ENCODE measurements around the gene ULBP3. TPM values are rescaled to one million over a fixed set of nuclear protein-coding genes. Genes with fewer than 3 reads are reported as not detected.

Gene ULBP3
- total RNA-seq, 1 experiment from 2014 or later: 8.1 TPM

DNA sequence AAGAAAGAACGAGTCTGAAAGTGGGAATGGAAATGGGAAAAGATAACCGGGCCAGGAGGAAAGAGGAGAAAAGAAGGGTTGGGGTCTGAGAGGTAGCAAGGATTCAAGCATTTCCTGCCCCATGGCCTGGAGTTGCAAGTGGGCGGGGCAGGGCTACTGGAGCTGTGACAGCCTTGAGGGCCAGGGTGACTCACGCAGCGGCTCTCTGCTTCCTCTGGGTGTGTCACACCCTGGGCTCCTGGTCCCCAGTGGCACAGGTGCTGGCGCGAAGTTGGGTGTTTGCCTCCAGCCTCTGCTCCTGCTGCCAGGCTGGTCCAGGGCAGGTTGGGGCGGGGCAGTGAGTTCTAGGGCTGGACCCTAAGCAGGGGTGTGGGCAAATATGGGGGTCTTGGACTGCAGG lies 3.3 kb upstream of the ULBP3 start:
- Histone ChIP-seq H3K4me1 (no peaks in the 10 kb centered on the region; the same call in 1 of the 2 replicates), H3K9me3 (no peaks in the 10 kb centered on the region), H3K4me3 (ENCODE audit: low read depth, low read length) (no peak overlapping the region), H3K36me3 (ENCODE audit: control insufficient read depth, insufficient read depth, low read length) (no peaks in the 10 kb centered on the region), H3K27me3 (replicated peaks; ENCODE audit: control insufficient read depth, insufficient read depth, low read length) (no peaks in the 10 kb centered on the region; the same call in 1 of the 2 replicates)
- H3K9me3 Mint-ChIP-seq (ENCODE audit: unreplicated experiment): no peaks in the 10 kb centered on the region
- H3K4me3 Mint-ChIP-seq (ENCODE audit: unreplicated experiment): peak overlapping the region; percentile 29
- H3K36me3 Mint-ChIP-seq (ENCODE audit: insufficient read depth, unreplicated experiment): no peaks in the 10 kb centered on the region
- BruUV-seq (replicated peaks): no TSS peak
- intact Hi-C loops (cut with micrococcal nuclease; ENCODE audit: unreplicated experiment): no loop called here
- H3K27me3 Mint-ChIP-seq (ENCODE audit: insufficient read depth, unreplicated experiment): peaks cover 3% of the 10 kb centered on the region
- ChIA-PET CTCF (interaction anchor here (0.6 kb wide), 1 partner anchor 265 kb away, joined by 3 read pairs; no protein-coding TSS in a partner anchor), POLR2A (no interaction called here)
- H3K27ac Mint-ChIP-seq (ENCODE audit: unreplicated experiment): no peak overlapping the region
- peak; percentile 65 to 75 for DNase-seq
- H3K4me1 Mint-ChIP-seq (ENCODE audit: low read depth, unreplicated experiment): peaks cover 7% of the 10 kb centered on the region
- TF ChIP-seq, protein P1, sequence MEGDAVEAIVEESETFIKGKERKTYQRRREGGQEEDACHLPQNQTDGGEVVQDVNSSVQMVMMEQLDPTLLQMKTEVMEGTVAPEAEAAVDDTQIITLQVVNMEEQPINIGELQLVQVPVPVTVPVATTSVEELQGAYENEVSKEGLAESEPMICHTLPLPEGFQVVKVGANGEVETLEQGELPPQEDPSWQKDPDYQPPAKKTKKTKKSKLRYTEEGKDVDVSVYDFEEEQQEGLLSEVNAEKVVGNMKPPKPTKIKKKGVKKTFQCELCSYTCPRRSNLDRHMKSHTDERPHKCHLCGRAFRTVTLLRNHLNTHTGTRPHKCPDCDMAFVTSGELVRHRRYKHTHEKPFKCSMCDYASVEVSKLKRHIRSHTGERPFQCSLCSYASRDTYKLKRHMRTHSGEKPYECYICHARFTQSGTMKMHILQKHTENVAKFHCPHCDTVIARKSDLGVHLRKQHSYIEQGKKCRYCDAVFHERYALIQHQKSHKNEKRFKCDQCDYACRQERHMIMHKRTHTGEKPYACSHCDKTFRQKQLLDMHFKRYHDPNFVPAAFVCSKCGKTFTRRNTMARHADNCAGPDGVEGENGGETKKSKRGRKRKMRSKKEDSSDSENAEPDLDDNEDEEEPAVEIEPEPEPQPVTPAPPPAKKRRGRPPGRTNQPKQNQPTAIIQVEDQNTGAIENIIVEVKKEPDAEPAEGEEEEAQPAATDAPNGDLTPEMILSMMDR (IDR thresholded peaks at IDR 0.05; ENCODE audit: insufficient read depth in 1 of 2, low read depth in 1 of 2, low read length in 1 of 2, severe bottlenecking in 1 of 2, unreplicated experiment in 1 of 2): no peak

DNA sequence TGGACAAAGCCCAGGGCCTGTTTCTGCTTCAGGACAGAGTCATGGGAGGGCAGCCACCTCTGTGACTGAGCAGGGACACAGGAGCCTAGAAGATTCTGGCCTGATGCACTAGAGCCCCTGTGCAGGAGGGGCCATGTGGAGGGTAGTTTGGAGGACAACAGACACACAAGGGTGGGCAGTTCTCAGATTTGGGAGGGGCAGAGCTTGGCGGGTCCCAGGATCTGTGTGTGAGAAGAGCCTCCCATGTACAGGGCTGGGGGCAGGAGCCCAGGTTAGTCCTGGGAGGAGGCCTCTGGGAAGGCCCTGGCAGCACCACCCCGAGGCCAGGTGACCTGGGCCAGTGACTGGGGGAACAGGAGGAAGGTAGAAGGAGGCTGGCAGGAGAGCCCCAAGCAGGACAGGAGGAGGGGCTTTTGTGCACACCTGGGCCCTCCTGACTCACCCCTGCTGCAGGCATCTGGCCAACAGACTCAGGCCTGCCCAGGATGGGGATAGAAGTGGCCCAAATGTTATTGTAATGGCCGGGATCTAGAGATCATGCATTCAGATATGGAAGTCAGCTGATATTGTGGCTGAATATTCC lies 1.4 kb upstream of the ULBP3 start:
- Mint-ChIP-seq H3K4me1 (ENCODE audit: low read depth, unreplicated experiment) (peaks cover 7% of the 10 kb centered on the region), H3K27me3 (ENCODE audit: insufficient read depth, unreplicated experiment) (no peaks in the 10 kb centered on the region), H3K4me3 (ENCODE audit: unreplicated experiment) (no peak overlapping the region), H3K9me3 (ENCODE audit: unreplicated experiment) (no peaks in the 10 kb centered on the region), H3K27ac (ENCODE audit: unreplicated experiment) (no peak overlapping the region), H3K36me3 (ENCODE audit: insufficient read depth, unreplicated experiment) (no peaks in the 10 kb centered on the region)
- Histone ChIP-seq H3K4me3 (ENCODE audit: low read depth, low read length) (no peak overlapping the region), H3K27me3 (replicated peaks; ENCODE audit: control insufficient read depth, insufficient read depth, low read length) (no peaks in the 10 kb centered on the region; the same call in 1 of the 2 replicates), H3K9me3 (no peaks in the 10 kb centered on the region), H3K4me1 (no peaks in the 10 kb centered on the region; the same call in 1 of the 2 replicates), H3K36me3 (ENCODE audit: control insufficient read depth, insufficient read depth, low read length) (no peaks in the 10 kb centered on the region)
- no TSS peak for BruUV-seq (replicated peaks)
- POLR2A ChIA-PET: no interaction called here
- CTCF ChIA-PET: interaction anchor here (0.6 to 1.4 kb wide), 10 partner anchors 17 to 1453 kb away, joined by 3 to 8 read pairs (median 3); no protein-coding TSS in a partner anchor
- DNase-seq: no peak
- intact Hi-C loops (cut with micrococcal nuclease; ENCODE audit: unreplicated experiment): no loop called here
- TF ChIP-seq, protein P1 (IDR thresholded peaks at IDR 0.05; ENCODE audit: insufficient read depth in 1 of 2, low read depth in 1 of 2, low read length in 1 of 2, severe bottlenecking in 1 of 2, unreplicated experiment in 1 of 2): no peak

DNA sequence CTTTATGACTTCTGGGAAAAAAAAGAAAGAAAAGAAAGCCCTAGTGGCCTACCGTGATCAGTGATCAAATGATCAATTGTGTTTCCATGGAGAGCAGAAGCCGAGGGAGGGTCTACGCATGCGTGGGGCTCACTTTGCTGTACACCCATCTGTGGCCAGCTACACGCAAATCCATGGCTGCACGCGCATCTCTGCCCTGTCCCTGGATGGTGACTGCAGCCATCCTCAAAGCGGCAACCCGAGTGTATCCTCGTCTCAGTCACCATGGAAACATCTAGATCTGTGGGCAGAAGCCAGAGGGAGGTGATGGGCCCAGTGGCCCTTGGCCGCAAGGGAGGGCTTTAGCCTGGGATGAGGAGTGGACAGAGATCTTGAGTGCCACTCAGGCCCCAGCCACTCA lies 785 bp upstream of the ULBP3 start:
- BruUV-seq (replicated peaks): no TSS peak
- no peaks in the 10 kb centered on the region for H3K36me3 ChIP-seq (ENCODE audit: control insufficient read depth, insufficient read depth, low read length)
- no peak for DNase-seq
- H3K4me1 ChIP-seq: no peaks in the 10 kb centered on the region; the same call in 1 of the 2 replicates
- Mint-ChIP-seq H3K4me3 (ENCODE audit: unreplicated experiment) (peak overlapping the region; percentile 80), H3K4me1 (ENCODE audit: low read depth, unreplicated experiment) (peaks cover 7% of the 10 kb centered on the region), H3K27me3 (ENCODE audit: insufficient read depth, unreplicated experiment) (no peaks in the 10 kb centered on the region), H3K36me3 (ENCODE audit: insufficient read depth, unreplicated experiment) (no peaks in the 10 kb centered on the region), H3K9me3 (ENCODE audit: unreplicated experiment) (no peaks in the 10 kb centered on the region), H3K27ac (ENCODE audit: unreplicated experiment) (no peak overlapping the region)
- no peaks in the 10 kb centered on the region for H3K9me3 ChIP-seq
- TF ChIP-seq, protein P1 (IDR thresholded peaks at IDR 0.05; ENCODE audit: insufficient read depth in 1 of 2, low read depth in 1 of 2, low read length in 1 of 2, severe bottlenecking in 1 of 2, unreplicated experiment in 1 of 2): no peak
- H3K4me3 ChIP-seq (ENCODE audit: low read depth, low read length): no peak overlapping the region
- ChIA-PET POLR2A (no interaction called here), CTCF (interaction anchor here (1.3 kb wide), 1 partner anchor 11 kb away, joined by 6 read pairs; no protein-coding TSS in a partner anchor)
- intact Hi-C loops (cut with micrococcal nuclease; ENCODE audit: unreplicated experiment): loop anchor here (5.0 kb wide), 2 partner anchors 52 to 137 kb away; no protein-coding TSS in a partner anchor
- H3K27me3 ChIP-seq (replicated peaks; ENCODE audit: control insufficient read depth, insufficient read depth, low read length): no peaks in the 10 kb centered on the region; the same call in 1 of the 2 replicates

Measured in Caco-2 (cell line).